HepG2 (cell line): ENCODE data around the gene CD7. TPM values are rescaled to one million over a fixed set of nuclear protein-coding genes. Genes with fewer than 3 reads are reported as not detected.

Experiments used
- ARNT ChIP-seq: fragments of 450-650 bp; IDR thresholded peaks from 2 replicates; pipeline ENCODE4 v1.6.1; 2017
- ARNT2 ChIP-seq: sonication (generic); formaldehyde crosslinking; IDR thresholded peaks from 2 replicates; pipeline ENCODE4 v1.8.0; 2022; ENCODE audit warnings: mild to moderate bottlenecking, low read depth, missing genetic modification reagents, moderate library complexity
- CEBPB ChIP-seq: IDR thresholded peaks from 2 replicates; pipeline ENCODE4 v1.6.1; 2011; ENCODE audit warnings: low read depth, low read length, improper control_type of control experiment, borderline replicate concordance
- ETV5 ChIP-seq: IDR thresholded peaks from 2 replicates; pipeline ENCODE4 v1.6.1; 2018; ENCODE audit warnings: missing biosample characterization, missing genetic modification reagents, inconsistent platforms, borderline replicate concordance
- HDAC6 ChIP-seq: fragments of 200-600 bp; sonication (generic); IDR thresholded peaks from 2 replicates; pipeline ENCODE4 v1.7.0; 2017; ENCODE audit warnings: mild to moderate bottlenecking, antibody characterized with exemption, low read length, low read depth
- HMG20A ChIP-seq: IDR thresholded peaks from 2 replicates; pipeline ENCODE4 v1.6.1; 2016; ENCODE audit warnings: borderline replicate concordance
- JUND ChIP-seq: sonication (generic); formaldehyde crosslinking; IDR thresholded peaks from 2 replicates; pipeline ENCODE4 v1.8.0; 2022; ENCODE audit warnings: mild to moderate bottlenecking, missing genetic modification reagents
- KDM5B ChIP-seq: sonication (generic); formaldehyde crosslinking; IDR thresholded peaks from 2 replicates; pipeline ENCODE4 v1.4.0; 2020; ENCODE audit warnings: missing genetic modification reagents, mild to moderate bottlenecking, borderline replicate concordance
- LCORL ChIP-seq, 2 experiments: fragments of 450-650 bp in 1 of 2; sonication (generic) in 1 of 2; formaldehyde crosslinking in 1 of 2; IDR thresholded peaks; 2 replicates each; pipeline versions ENCODE4 v1.5.0 to v1.6.1; 2017 to 2020; ENCODE audit warnings: antibody characterized with exemption in 1 of 2, missing genetic modification reagents in 1 of 2
- MAFG ChIP-seq: sonication (generic); formaldehyde crosslinking; IDR thresholded peaks from 2 replicates; pipeline ENCODE4 v1.5.1; 2020; ENCODE audit warnings: mild to moderate bottlenecking, missing genetic modification reagents
- MED1 ChIP-seq: sonication (generic); formaldehyde crosslinking; IDR thresholded peaks from 2 replicates; pipeline ENCODE4 v1.4.0; 2020; ENCODE audit warnings: missing genetic modification reagents
- NCOA2 ChIP-seq: sonication (generic); formaldehyde crosslinking; IDR thresholded peaks from 2 replicates; pipeline ENCODE4 v1.8.0; 2022; ENCODE audit warnings: inconsistent platforms
- NCOR1 ChIP-seq: fragments of 200-600 bp; sonication (generic); IDR thresholded peaks from 2 replicates; pipeline ENCODE4 v1.7.0; 2017; ENCODE audit warnings: antibody characterized with exemption, low read length, borderline replicate concordance
- NFKB2 ChIP-seq: sonication (generic); formaldehyde crosslinking; IDR thresholded peaks from 2 replicates; pipeline ENCODE4 v1.4.0; 2020; ENCODE audit warnings: missing genetic modification reagents, borderline replicate concordance
- NRL ChIP-seq: sonication (generic); formaldehyde crosslinking; IDR thresholded peaks from 2 replicates; pipeline ENCODE4 v1.5.0; 2020; ENCODE audit warnings: missing genetic modification reagents, mild to moderate bottlenecking, moderate library complexity, borderline replicate concordance
- SETDB1 ChIP-seq: sonication (generic); formaldehyde crosslinking; IDR thresholded peaks from 2 replicates; pipeline ENCODE4 v1.5.1; 2020; ENCODE audit warnings: missing genetic modification reagents, mild to moderate bottlenecking, borderline replicate concordance
- SOX5 ChIP-seq: IDR thresholded peaks from 2 replicates; pipeline ENCODE4 v1.6.1; 2016; ENCODE audit warnings: borderline replicate concordance
- SSRP1 ChIP-seq: IDR thresholded peaks from 2 replicates; pipeline ENCODE4 v1.6.1; 2016; ENCODE audit warnings: control low read depth
- STAG1 ChIP-seq: sonication (generic); formaldehyde crosslinking; IDR thresholded peaks from 2 replicates; pipeline ENCODE4 v1.4.0; 2020; ENCODE audit warnings: missing genetic modification reagents
- ZNF331 ChIP-seq: sonication (generic); formaldehyde crosslinking; IDR thresholded peaks from 2 replicates; pipeline ENCODE4 v1.4.0; 2020; ENCODE audit warnings: missing genetic modification reagents
- ZNF431 ChIP-seq: sonication (generic); formaldehyde crosslinking; IDR thresholded peaks from 2 replicates; pipeline ENCODE4 v1.9.0; 2022; ENCODE audit warnings: missing genetic modification reagents, low read depth, mild to moderate bottlenecking, borderline replicate concordance
- ZNF530 ChIP-seq: sonication (generic); formaldehyde crosslinking; IDR thresholded peaks from 2 replicates; pipeline ENCODE4 v1.5.0; 2020; ENCODE audit warnings: low read depth, mild to moderate bottlenecking, missing genetic modification reagents
- ZNF713 ChIP-seq: sonication (generic); formaldehyde crosslinking; IDR thresholded peaks from 2 replicates; pipeline ENCODE4 v1.4.0; 2020; ENCODE audit warnings: mild to moderate bottlenecking, missing genetic modification reagents
- polyA plus RNA-seq, 8 experiments: library from polyadenylated mRNA; depleted of rRNA in 3 of 8; stranded (reverse) in 7 of 8; unstranded in 1 of 8; fragments of >200 nt; fragmentation: Illumina TruSeq in 4 of 8; extraction: Trizol in 4 of 8; gene quantifications; 2 replicates each; pipeline versions ENCODE4 v1.2.1 to v1.2.3, GENCODE V29; 2011 to 2016; ENCODE audit warnings: low read depth in 4 of 8, missing spikeins in 1 of 8, mixed read lengths in 1 of 8; ENCODE audit not compliant: insufficient read depth in 1 of 8
- total RNA-seq, 5 experiments: library from RNA; depleted of rRNA; stranded (reverse); fragments of >200 nt; fragmentation: Illumina TruSeq; extraction: Trizol; gene quantifications; 2 replicates each; pipeline ENCODE4 v1.2.3, GENCODE V29; 2016; ENCODE audit warnings: low read depth in 1 of 5
- TF ChIP-seq, protein P1 (sequence below): sonication (generic); formaldehyde crosslinking; IDR thresholded peaks from 2 replicates; pipeline ENCODE4 v1.8.1; 2023; ENCODE audit warnings: mild to moderate bottlenecking, inconsistent platforms, moderate library complexity, missing genetic modification reagents, borderline replicate concordance
- TF ChIP-seq, protein P2 (sequence below): sonication (generic); formaldehyde crosslinking; IDR thresholded peaks from 2 replicates; pipeline ENCODE4 v1.4.0; 2020; ENCODE audit warnings: missing genetic modification reagents
- TF ChIP-seq, protein P3 (sequence below): sonication (generic); formaldehyde crosslinking; IDR thresholded peaks from 2 replicates; pipeline ENCODE4 v1.4.0; 2020; ENCODE audit warnings: missing genetic modification reagents

Gene CD7
- total and polyA plus RNA-seq, 2 of the 13 experiments (the other 11 are each of a cell fraction or from before 2014, with no cell fraction given): 67.6 to 76.4 TPM

DNA sequence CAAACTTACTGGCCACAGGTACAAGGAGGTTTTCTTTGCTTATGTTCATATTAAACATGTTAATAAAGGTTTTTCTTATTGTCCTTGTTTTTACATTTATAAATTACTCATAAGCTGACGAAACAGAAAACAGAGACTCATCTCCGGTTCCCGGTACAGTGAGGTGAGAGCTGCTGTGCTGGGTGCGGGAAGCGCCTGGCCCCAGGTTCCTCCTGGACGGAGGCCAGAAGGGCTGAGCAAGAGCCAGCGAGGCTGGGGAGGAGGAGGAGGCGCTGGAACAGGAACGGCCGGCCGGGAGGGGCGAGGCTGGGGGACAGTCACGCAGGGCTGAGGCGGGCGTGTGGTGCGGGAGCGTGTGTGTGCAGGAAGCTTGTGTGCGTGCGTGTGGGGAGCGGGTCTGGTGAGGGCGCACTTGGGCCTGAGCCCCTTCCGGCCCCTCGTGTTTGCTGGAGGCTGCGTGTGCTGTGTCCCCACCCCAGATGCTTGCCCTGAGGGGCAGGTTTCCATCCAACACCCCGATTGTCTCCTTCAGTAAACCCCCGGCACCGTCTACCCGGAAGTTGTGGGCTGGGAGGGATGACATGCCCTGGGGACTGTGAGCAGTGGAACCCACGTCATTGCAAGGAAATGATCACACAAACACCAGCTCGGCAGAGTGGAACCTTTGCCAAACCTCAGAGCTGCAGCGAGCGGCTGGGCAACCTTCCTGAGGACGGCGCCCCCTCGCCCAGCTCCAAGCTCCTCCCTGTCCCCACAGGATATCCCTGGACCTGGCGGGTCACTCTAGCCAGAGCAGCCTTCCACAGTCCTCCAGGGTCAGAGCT lies 19.5 kb downstream of the CD7 start (continued):
- TF ChIP-seq CEBPB: no peak
- TF ChIP-seq NFKB2: no peak
- peak; percentile 50 for TF ChIP-seq ETV5 (CRISPR knock-in tag)
- TF ChIP-seq MAFG (CRISPR knock-in tag): no peak
- peak; percentile 49; the same call in 1 of the 2 replicates for TF ChIP-seq KDM5B
- TF ChIP-seq, protein P1, sequence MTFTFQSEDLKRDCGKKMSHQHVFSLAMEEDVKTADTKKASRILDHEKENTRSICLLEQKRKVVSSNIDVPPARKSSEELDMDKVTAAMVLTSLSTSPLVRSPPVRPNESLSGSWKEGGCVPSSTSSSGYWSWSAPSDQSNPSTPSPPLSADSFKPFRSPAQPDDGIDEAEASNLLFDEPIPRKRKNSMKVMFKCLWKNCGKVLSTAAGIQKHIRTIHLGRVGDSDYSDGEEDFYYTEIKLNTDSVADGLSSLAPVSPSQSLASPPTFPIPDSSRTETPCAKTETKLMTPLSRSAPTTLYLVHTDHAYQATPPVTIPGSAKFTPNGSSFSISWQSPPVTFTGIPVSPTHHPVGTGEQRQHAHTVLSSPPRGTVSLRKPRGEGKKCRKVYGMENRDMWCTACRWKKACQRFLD (CRISPR knock-in tag): 0 out of 2 replicates have a peak, but pooled peaks have one; percentile 28
- TF ChIP-seq HDAC6: no peak
- peak; percentile 61; the same call in 1 of the 2 replicates for TF ChIP-seq ARNT2 (CRISPR knock-in tag)
- TF ChIP-seq ZNF713 (CRISPR knock-in tag): peak; percentile 84; the same call in 1 of the 2 replicates
- no peak for TF ChIP-seq ZNF331 (CRISPR knock-in tag)
- TF ChIP-seq HMG20A (CRISPR knock-in tag): no peak; the same call in 1 of the 2 replicates
- no peak for TF ChIP-seq LCORL (IDR thresholded peaks at IDR 0.05)
- TF ChIP-seq LCORL (CRISPR knock-in tag; IDR thresholded peaks at IDR 0.05): 0 out of 2 replicates have a peak, but pooled peaks have one; percentile 68
- TF ChIP-seq SOX5 (CRISPR knock-in tag): 0 out of 2 replicates have a peak, but pooled peaks have one; percentile 4
- TF ChIP-seq, protein P2, sequence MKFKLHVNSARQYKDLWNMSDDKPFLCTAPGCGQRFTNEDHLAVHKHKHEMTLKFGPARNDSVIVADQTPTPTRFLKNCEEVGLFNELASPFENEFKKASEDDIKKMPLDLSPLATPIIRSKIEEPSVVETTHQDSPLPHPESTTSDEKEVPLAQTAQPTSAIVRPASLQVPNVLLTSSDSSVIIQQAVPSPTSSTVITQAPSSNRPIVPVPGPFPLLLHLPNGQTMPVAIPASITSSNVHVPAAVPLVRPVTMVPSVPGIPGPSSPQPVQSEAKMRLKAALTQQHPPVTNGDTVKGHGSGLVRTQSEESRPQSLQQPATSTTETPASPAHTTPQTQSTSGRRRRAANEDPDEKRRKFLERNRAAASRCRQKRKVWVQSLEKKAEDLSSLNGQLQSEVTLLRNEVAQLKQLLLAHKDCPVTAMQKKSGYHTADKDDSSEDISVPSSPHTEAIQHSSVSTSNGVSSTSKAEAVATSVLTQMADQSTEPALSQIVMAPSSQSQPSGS (CRISPR knock-in tag): no peak; the same call in 1 of the 2 replicates
- TF ChIP-seq NCOR1: peak; percentile 13; the same call in 1 of the 2 replicates
- TF ChIP-seq SETDB1 (CRISPR knock-in tag): no peak
- peak; percentile 5; the same call in 1 of the 2 replicates for TF ChIP-seq MED1 (CRISPR knock-in tag)
- peak; percentile 23; the same call in 1 of the 2 replicates for TF ChIP-seq NCOA2 (CRISPR knock-in tag)
- no peak for TF ChIP-seq SSRP1
- TF ChIP-seq ZNF431 (CRISPR knock-in tag): no peak
- TF ChIP-seq ZNF530 (CRISPR knock-in tag): no peak
- no peak for TF ChIP-seq ARNT
- TF ChIP-seq NRL (CRISPR knock-in tag): peak; percentile 30; the same call in 1 of the 2 replicates
- TF ChIP-seq STAG1 (CRISPR knock-in tag): 0 out of 2 replicates have a peak, but pooled peaks have one; percentile 11
- TF ChIP-seq JUND (CRISPR knock-in tag): 0 out of 2 replicates have a peak, but pooled peaks have one; percentile 27
- TF ChIP-seq, protein P3, sequence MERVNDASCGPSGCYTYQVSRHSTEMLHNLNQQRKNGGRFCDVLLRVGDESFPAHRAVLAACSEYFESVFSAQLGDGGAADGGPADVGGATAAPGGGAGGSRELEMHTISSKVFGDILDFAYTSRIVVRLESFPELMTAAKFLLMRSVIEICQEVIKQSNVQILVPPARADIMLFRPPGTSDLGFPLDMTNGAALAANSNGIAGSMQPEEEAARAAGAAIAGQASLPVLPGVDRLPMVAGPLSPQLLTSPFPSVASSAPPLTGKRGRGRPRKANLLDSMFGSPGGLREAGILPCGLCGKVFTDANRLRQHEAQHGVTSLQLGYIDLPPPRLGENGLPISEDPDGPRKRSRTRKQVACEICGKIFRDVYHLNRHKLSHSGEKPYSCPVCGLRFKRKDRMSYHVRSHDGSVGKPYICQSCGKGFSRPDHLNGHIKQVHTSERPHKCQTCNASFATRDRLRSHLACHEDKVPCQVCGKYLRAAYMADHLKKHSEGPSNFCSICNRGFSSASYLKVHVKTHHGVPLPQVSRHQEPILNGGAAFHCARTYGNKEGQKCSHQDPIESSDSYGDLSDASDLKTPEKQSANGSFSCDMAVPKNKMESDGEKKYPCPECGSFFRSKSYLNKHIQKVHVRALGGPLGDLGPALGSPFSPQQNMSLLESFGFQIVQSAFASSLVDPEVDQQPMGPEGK (CRISPR knock-in tag): peak; percentile 70
